Activated B cell treated with CpG ODN at 0.5 μM for 24 hours (primary cell): ENCODE results near the gene ANO10. TPM values are rescaled to one million over a fixed set of nuclear protein-coding genes. Genes with fewer than 3 reads are reported as not detected.

ENCODE experiments used
- ATAC-seq: fragments of 200-7000 bp; cut with Tn5 transposase; one replicate; pipeline ENCODE4 v1.10.0; 2021; ENCODE audit warnings: low read depth, mild to moderate bottlenecking, moderate library complexity
- CTCF ChIA-PET: fragments of 350-600 bp; sonication (Branson Sonifier 250); formaldehyde crosslinking; loops from one replicate; lab custom pipeline; 2021; ENCODE audit warnings: antibody characterized with exemption; lab: Charles Lee
- POLR2A ChIA-PET: fragments of 350-600 bp; sonication (Branson Sonifier 250); formaldehyde crosslinking; loops from one replicate; lab custom pipeline; 2021; ENCODE audit warnings: antibody characterized with exemption; lab: Charles Lee
- DNase-seq: peaks from one replicate; pipeline ENCODE4 v3.0.0; 2022
- H3K27ac Mint-ChIP-seq: one replicate; pipeline ENCODE4 v1.8.0; 2020; ENCODE audit warnings: mixed read lengths
- H3K27me3 Mint-ChIP-seq: one replicate; pipeline ENCODE4 v1.8.0; 2021; ENCODE audit warnings: mixed read lengths
- H3K36me3 Mint-ChIP-seq: one replicate; pipeline ENCODE4 v1.8.0; 2021; ENCODE audit warnings: low read depth, mixed read lengths
- H3K4me1 Mint-ChIP-seq: one replicate; pipeline ENCODE4 v1.8.0; 2021; ENCODE audit warnings: mixed read lengths
- H3K4me3 Mint-ChIP-seq: one replicate; pipeline ENCODE4 v1.8.0; 2020; ENCODE audit warnings: mild to moderate bottlenecking, mixed read lengths
- H3K9me3 Mint-ChIP-seq: one replicate; pipeline ENCODE4 v1.8.0; 2020; ENCODE audit warnings: mixed read lengths
- CTCF ChIP-seq: fragments of 200-600 bp; IDR thresholded peaks from one replicate; pipeline ENCODE4 v1.8.0; 2022; ENCODE audit warnings: antibody characterized with exemption, mild to moderate bottlenecking
- intact Hi-C: fragments of 100-400 bp; cut with micrococcal nuclease; formaldehyde crosslinking; loops from one replicate; pipeline ENCODE4 v1.15.1; 2024
- total RNA-seq: library from RNA; stranded (reverse); gene quantifications from 2 replicates; pipeline ENCODE4 v1.2.3, GENCODE V29; 2022

The ANO10 gene
- total RNA-seq, 1 donor from 2014 or later = 6.4 TPM

DNA sequence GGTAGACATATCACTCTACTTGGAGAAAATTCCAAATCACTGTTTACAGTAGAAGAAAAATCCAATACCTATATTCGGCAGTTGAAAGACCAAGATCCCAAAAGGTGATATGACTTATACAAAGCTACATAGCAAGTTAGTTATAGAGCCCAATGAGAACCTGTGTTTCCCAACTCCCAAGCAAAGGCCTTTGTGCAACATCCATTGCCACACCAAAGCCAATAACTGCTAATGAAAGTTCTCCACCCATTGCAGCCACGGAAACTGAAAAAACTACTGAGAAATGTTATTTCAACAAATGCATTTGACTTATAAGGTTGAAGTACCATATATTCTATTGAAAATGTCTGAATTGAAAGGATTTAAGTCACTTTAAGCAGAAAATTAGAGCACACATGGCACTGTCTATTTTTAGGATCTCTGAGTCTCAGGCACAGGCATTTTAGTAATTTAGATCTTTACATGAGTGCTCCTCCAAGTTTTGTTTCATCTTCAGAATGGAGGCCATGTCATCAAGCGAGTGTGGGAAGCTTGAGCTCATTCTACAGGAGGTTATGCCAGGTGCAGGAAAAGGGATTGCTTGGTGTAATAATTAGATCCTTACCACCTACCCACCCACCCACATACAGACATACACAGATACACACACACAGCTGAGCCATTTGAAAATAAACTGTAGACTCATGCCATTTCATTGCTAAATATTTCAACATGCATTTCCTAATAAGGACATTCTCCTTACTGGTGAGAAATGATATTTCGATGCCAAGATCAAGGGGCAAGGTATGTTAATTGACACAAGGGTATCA, 19.7 kb upstream of the ANO10 start:
- ChIA-PET POLR2A (no interaction called here), CTCF (interaction anchor here (0.5 to 1.0 kb wide), 2 partner anchors 100 to 277 kb away, joined by 3 read pairs; no protein-coding TSS in a partner anchor)
- ATAC-seq (no peak), DNase-seq (no peak)
- Mint-ChIP-seq H3K4me3 (no peak overlapping the region), H3K27me3 (peaks cover 17% of the 10 kb centered on the region), H3K4me1 (no peaks in the 10 kb centered on the region), H3K36me3 (no peaks in the 10 kb centered on the region), H3K9me3 (no peaks in the 10 kb centered on the region), H3K27ac (no peak overlapping the region)
- TF ChIP-seq CTCF = no peak
- intact Hi-C loops = no loop called here

GRCh38 chr3:43640681-43641080, 18.9 kb upstream of the ANO10 start:
- TF ChIP-seq CTCF = no peak
- peaks cover 17% of the 10 kb centered on the region for H3K27me3 Mint-ChIP-seq
- no peaks in the 10 kb centered on the region for H3K4me1 Mint-ChIP-seq
- no peaks in the 10 kb centered on the region for H3K9me3 Mint-ChIP-seq
- H3K27ac Mint-ChIP-seq = no peak overlapping the region
- POLR2A ChIA-PET = no interaction called here
- H3K36me3 Mint-ChIP-seq = no peaks in the 10 kb centered on the region
- DNase-seq (no peak), ATAC-seq (no peak)
- no peak overlapping the region for H3K4me3 Mint-ChIP-seq
- CTCF ChIA-PET = interaction anchor here (0.5 to 1.0 kb wide), 2 partner anchors 99 to 277 kb away, joined by 3 read pairs; no protein-coding TSS in a partner anchor
- intact Hi-C loops = no loop called here

DNA sequence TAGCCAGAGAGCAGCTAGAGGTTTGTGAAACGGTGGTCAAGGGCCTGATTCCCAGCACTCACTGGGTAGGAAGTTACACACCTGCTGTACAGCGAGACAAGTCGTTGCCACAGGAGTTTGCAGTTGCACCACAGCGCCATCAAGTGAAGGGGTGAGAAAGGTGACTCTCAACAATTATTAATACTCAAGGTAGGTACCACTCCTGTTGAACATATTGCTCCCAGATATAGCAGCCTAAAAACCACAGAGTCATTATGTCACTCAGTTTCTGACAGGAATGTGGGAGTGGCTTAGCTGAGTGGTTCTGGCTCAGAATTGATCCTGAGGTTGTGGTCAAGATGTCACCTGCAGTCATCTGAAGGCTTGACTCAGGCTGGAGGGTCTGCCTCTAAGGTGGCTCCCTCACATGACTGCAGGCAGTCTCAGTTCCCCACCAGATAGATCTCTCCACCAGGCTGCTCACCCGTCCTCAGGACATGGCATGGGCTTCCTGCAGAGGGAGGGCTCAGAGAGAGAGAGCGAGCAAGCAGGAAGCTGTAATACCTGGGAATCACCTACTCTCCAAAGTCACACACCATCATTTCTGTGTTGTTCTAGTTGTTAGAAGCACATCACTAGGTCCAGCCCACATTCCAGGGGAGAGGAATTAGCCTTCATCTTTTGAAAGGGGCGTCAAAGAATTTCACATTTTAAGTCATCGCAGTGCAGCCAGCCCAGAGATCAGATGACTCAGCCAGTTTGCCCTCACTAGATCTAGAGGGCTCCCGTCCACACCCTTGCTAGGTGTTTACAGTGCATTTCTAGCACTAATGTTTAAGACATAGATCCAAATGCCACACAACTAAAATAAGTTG, 17.0 kb upstream of the ANO10 start:
- Mint-ChIP-seq H3K9me3 (no peaks in the 10 kb centered on the region), H3K27ac (no peak overlapping the region), H3K27me3 (peaks cover 19% of the 10 kb centered on the region), H3K36me3 (no peaks in the 10 kb centered on the region), H3K4me1 (no peaks in the 10 kb centered on the region), H3K4me3 (no peak overlapping the region)
- no peak for TF ChIP-seq CTCF
- CTCF ChIA-PET = no interaction called here
- no peak for DNase-seq
- no peak for ATAC-seq
- intact Hi-C loops = no loop called here
- POLR2A ChIA-PET = no interaction called here

DNA sequence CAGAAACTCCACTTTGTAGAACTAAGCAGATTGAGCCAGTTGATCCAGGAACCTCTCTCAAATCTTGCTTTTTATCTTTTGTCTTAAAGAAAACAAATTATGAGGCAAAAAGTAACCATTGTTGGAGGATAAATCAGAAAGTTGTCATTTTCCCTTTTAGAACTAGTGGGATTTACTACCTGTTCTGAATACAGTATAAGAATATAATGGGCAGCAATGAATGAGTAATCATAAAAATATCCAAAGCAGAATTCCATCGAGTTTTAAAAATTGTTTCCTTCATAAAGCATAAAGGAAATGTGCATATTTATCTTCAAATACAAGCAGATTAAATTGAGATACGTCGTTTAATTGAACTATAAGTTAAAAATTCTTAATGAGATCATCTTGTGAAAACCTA, 15.9 kb upstream of the ANO10 start:
- Mint-ChIP-seq H3K36me3 (no peaks in the 10 kb centered on the region), H3K27me3 (peaks cover 18% of the 10 kb centered on the region), H3K9me3 (no peaks in the 10 kb centered on the region), H3K4me1 (no peaks in the 10 kb centered on the region), H3K4me3 (no peak overlapping the region), H3K27ac (no peak overlapping the region)
- DNase-seq (no peak), ATAC-seq (no peak)
- CTCF ChIA-PET = no interaction called here
- intact Hi-C loops = no loop called here
- POLR2A ChIA-PET = no interaction called here
- no peak for TF ChIP-seq CTCF

DNA sequence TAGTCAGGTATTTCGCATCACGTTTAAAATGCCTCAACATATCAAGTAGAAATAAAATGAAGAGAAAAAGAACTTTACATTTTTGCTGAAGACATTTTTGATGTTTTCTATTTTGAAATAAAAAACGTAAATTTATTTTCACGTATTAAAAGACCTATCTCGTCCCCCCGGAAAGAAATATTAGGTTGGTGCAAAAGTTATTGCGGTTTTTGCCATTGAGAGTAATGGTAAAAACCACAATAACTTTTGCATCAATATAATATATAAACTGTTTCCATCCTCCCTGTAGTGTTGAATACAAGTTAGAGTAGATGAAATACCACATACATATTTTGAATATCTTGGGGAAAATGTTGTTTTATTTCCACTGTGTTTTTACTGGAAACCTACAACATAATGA, 11.2 kb upstream of the ANO10 start:
- Mint-ChIP-seq H3K4me1 (no peaks in the 10 kb centered on the region), H3K27me3 (peaks cover 21% of the 10 kb centered on the region), H3K4me3 (no peak overlapping the region), H3K9me3 (peaks cover 6% of the 10 kb centered on the region), H3K36me3 (no peaks in the 10 kb centered on the region), H3K27ac (no peak overlapping the region)
- intact Hi-C loops = no loop called here
- no peak for ATAC-seq
- CTCF ChIA-PET = no interaction called here
- no peak for TF ChIP-seq CTCF
- DNase-seq = no peak
- POLR2A ChIA-PET = no interaction called here
